DMS153 treated with DMSO at 0.1 percent for 48 hours (cell line): ENCODE data around the gene OFD1.
A peak's percentile ranks its signal among the peaks of the same experiment; 100 is the strongest.

ENCODE experiments used
- DNase-seq: peaks from one replicate; lab custom pipeline; 2025; ENCODE audit not compliant: unreplicated experiment; lab: John Stamatoyannopoulos, UW

The OFD1 gene, protein sequence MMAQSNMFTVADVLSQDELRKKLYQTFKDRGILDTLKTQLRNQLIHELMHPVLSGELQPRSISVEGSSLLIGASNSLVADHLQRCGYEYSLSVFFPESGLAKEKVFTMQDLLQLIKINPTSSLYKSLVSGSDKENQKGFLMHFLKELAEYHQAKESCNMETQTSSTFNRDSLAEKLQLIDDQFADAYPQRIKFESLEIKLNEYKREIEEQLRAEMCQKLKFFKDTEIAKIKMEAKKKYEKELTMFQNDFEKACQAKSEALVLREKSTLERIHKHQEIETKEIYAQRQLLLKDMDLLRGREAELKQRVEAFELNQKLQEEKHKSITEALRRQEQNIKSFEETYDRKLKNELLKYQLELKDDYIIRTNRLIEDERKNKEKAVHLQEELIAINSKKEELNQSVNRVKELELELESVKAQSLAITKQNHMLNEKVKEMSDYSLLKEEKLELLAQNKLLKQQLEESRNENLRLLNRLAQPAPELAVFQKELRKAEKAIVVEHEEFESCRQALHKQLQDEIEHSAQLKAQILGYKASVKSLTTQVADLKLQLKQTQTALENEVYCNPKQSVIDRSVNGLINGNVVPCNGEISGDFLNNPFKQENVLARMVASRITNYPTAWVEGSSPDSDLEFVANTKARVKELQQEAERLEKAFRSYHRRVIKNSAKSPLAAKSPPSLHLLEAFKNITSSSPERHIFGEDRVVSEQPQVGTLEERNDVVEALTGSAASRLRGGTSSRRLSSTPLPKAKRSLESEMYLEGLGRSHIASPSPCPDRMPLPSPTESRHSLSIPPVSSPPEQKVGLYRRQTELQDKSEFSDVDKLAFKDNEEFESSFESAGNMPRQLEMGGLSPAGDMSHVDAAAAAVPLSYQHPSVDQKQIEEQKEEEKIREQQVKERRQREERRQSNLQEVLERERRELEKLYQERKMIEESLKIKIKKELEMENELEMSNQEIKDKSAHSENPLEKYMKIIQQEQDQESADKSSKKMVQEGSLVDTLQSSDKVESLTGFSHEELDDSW

DNA sequence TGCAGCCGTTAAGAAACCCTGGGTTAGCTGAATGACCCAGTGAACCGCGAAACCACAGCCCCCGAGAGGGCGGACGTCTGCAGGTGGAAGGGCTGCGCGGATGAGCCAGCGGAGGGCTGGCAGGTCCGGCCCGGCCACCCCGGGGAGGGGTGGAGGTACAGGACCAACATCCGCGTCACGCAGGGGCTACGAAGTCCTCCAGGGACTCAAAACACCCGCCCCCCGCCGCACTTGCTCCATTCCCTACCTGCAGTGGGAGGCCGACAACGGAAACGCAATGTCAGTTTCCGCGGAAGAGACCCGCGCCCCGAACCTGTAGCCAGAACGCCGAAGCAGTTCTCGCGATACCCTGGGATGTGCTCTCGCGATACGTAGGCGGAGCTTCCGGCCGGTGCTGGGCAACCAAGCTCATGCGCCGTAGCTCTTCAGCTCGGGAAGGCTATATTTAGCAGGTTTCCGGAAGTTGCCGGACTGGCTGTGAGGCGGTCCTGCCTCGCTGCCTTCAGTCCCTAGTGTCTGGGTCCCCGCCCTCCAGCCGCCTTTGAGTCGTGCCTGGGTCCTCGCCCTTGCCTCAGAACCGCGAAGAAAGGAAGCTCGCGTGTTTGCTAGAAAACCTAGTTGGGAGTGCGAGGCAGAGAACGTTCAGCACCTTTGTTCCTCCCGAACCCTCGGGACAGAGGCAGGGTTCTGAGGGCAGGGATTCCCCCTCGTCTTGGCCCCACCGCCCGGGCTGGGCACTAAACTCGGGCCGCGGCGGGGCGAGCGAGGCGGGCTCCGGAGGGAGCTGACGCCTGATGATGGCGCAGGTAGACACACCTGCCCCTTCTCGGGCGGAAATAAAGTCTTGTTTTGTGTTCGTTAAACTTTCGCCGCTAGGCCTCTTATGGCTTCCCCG is at the start of gene OFD1, which contains the start of gene TRAPPC2:
Gene OFD1 (plus strand): TSS at position 471 of the 895 bp plus-strand sequence. CDS start 324 bp downstream, at position 795.
Gene TRAPPC2 (minus strand): TSS at position 343 of the 895 bp plus-strand sequence. CDS start 14,657 bp downstream, outside the sequence.
- DNase-seq: peak; percentile 61

DNA sequence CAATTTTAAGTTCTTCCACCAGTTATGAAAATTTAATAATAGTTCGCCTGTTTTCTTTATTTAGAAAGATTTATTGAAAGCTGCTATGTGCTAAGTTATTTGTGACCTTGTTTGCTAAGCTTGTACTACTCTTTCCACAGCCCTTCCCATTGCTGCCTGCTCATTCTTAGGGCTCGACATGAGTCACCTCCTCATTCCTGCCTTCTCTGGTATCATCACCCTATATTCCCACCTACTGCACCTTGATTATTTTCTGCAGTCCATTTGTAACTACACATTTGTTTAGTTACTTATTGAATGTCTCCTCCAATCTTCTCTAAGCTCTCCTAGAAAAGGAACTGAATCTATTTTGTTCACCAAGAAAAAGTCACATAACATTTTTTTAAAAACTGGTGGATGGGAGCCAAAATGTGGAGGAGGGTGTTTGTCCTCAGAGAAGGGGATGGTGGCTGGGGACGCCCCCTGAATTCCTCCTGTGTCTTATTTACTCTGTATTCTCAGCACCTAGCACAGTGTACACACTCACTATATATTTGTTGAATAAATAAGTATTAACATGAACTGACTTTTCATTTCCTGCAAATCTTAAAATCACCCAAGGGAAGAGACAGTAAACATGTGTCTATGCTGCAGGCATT is 49.3 kb upstream of the OFD1 start:
- no peak for DNase-seq

DNA sequence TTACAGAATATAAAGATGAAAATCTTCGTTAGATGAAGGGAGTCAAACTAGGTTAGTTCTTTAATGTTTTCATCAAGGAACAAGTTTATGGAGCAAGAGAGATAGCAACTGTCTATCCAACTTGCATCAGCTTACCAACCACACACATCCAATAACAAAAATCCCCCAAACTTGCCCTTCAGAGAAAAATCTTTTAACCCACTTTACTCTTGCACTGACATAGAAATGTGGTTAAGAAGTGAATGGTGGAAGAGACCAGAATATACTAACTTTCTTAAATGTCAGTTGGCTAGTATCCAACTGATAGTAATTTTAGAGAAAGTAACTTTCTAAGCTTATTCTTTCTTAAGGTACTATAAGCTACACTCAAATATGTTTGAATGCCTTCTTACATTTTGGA is 47.3 kb upstream of the OFD1 start:
- DNase-seq: no peak

DNA sequence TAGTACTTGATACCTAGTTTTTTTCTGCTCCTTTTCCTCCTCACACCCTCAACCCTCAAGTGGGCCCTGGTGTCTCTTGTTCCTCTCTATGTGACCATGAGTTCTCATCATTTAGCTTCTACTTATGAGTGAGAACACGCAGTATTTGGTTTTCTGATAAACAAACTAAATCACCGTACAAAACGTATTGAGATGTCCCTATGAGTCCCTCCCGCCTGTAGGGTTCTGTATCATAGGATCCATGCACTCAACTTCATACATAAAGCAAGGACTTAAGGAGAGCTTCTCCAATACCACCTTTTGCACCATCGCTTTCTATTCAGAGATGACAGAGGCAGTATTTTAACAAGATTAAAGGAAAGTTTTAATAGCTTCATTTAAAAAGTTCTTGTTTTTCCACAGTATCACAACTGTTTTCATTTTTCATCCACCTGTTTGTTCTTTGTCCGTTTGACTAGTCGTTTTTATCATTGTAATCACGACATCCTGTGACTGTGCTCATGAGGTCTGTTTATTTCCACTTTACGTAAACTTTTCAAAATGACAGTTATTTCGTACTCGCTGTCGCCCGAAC is 46.1 kb upstream of the OFD1 start:
- DNase-seq: no peak

DNA sequence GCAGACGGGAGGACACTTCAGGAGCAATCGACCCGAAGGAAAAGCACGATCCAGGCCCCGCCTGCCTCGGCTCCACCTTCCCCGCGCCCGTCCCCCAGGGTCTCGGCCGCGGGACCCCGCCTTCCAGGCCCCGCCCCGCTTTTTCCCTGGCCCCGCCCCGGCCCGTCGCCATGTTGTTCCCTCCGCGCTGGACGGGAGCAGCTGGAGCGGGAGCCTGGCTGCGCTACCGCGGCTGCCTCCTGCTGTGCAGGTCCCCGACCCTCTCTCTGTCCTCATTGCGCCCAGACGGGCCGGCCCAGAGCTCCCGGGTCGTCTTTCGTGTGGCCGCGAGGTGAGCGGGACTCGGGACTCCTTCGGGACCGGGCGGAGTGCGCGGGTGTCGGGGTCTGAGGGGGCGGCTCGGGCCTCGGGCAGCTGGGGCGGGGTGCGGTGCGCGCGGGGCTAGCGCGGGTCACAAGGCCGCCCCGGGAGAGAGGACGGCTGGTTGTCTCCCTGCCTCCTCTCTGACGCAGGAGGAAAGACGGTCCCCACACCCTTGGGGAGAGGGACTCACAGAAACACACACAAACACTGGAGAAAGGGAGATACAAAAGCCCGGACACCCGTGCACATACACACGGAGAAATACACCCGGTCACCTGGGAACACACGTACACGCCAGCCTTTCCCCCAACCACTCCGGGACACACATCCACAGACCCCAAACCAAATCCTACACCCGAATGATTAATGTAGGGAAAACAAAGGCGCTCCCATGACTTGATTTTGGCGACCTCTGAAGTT is 45.4 kb upstream of the OFD1 start, which contains the start of gene RAB9A:
Gene RAB9A (plus strand): TSS at position 171 of the 783 bp plus-strand sequence. CDS start 19,619 bp downstream, outside the sequence.
- peak; percentile 18 for DNase-seq

DNA sequence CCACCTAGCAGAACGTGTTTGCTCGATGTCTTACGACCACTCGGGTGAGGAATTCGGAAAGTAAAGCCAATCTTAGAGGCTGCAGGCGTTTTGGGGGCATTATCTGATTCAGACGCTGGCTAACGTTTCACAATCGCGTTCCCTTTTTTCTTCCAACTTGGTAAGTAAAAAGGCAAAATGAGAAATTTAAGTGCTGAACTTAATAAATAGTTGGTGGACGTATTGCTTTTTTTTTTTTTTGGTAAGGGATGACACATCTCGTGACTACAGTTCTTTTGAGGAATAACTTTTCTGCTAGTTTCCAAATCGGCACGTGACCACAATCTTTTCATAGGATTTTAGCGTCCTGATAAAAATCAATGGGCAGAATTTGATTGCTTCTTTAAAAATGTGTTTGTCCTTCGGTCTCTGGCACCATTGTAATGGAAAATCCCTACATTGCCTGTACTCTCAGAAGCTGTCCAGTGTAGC is 44.8 kb upstream of the OFD1 start:
- DNase-seq: no peak

DNA sequence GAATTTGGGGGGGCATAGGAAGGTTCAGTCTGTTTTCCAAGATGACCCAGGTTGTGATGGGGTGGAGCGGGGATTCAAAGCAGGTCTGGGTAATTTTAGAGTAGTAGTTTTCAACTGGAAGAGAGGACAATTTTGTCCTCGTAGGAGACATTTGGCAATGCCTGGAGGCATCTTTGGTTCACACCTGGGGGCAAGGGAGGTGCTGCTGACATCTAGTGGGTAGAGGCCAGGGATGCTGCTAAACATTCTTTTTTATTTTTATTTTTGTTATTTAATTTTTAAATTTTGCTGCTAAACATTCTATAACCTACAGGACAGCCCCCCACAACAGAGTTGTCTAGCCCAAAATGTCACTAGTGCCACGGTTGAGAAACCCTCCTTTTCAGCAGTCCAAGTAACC is 43.7 kb upstream of the OFD1 start:
- DNase-seq: no peak

DNA sequence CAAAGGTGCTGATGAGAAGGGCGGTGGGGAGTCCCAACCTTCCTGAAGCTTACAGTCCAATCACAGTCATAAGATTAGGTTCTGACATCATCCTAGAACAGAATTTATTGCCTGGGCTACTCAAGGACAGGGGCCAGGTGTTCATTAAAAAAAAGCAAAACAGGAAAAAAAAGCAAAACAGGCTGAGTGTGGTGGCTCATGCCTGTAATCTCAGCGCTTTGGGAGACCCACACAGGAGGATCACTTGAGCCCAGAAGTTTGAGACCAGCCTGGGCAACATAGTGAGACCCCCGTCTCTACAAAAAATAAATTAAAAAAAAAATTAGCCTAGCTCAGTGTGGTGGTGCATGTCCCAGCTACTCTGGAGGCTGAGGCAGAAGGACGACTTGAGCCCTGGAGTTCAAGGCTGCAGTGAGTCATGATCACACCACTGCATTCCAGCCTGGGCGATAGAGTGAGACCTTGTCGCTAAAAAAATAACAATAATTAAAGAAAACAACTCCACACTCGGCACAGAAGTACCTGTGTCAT is 42.6 kb upstream of the OFD1 start:
- no peak for DNase-seq

DNA sequence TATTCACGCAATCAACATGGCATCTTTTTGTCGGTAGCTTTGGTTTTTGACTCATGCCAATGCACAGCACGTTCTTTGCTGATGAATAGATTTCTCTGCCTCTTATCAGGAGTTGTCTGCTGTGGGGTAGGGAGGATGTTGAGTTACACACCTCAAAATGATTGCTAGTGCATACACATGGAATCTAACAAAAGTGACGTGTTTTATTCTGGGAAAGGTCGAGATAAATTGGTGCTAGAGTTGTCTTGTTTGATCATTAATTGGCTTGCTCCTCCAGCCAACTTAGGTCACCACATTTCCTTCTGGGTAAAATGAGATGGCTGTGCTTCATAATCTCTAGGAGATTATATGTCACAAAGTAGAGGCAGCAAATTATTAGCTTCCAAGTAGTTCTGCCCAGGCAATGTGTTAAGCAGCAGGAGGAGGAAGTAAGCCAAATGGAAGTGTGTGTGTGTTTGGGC is 41.7 kb upstream of the OFD1 start:
- DNase-seq: no peak

DNA sequence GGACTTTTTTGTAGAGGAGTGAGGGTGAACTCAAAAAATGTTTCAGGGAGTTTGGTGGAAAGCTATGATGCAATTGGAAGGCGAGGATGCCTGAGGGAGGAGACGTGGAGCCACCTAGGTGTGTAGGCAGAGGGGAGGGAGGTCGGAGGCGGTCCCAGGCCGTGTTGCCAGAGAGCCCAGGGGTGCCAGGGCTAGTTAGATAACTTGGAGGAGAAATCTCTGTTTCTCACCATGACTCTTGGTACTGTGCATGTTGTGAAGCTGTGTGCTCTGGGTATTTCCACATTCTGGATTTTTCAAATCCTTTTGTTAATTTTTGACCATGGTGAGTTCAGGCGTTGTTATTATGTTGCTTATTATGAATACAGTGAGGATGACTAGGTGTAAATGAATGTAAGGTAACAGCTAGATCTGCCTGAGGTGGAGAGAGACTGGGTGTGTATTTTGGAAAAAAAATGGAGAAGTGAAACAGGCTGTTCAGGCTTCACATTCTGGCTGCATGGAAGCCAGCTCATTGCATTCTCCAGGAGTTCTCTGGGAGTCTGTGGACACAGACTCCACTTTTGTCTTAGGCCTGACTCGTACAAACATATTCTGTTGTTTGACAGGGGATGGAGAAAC is 41.1 kb upstream of the OFD1 start:
- no peak for DNase-seq

DNA sequence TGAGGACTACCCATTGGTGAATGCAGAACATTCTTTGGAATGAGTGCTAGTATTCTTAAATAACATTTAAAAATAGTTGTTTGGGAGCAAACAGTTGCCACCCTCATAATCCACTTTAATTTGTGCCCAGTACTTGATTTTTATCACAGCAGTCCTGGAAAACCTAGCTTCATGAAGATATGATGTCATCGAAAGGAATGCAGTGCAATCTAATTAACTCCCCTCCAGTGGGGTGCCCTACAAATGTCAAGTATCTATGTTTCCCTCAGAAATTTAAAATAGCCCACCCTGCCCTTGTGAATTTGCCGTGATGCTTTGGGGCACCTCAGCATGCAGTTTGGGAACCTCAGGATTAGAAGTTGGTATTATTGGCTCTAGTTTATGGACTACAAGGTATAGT is 40.2 kb upstream of the OFD1 start:
- DNase-seq: no peak

DNA sequence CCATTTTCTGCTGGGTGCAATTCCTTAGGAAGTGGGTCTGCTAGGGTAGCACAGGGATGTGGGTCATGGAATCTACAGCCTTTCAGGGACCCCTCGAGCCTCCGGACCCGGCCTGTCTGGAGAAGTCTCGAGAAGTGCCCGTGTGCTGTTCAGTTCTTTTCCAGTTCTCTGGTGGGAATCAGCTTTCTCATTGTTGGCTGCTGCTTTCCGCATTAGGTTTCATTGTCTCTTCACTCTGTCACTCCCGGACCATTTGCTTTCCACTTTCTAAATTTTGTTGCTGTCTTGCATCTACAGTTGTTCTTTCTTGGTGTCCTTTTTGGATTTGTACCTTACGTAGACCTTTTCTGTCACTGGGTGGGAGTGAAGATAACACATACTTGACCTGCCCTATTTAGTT is 39.6 kb upstream of the OFD1 start:
- DNase-seq: no peak

DNA sequence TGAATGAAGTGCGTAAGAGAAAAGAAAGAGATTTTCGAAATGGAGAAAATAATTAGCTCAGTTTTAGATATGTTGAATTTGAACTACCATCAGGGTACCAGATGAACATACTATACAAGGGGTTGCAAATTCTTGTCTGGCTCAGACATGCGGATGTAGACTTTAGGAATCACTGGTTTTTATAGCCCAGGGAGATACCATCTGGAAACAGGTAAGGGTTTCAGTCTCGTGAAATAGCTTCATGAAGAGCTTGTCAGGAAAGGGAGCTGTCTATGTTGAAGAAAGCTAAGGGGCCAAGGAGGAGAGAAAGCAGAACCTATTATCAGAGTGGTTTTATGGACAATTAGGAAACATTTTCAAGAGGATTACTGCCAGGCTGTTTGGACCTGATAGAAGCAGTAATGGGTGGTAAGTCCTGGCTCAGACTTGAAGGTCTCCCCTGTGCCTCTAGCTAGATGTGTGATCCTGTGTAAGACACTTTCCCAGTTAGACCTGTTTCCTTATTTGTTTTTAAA is 38.9 kb upstream of the OFD1 start:
- no peak for DNase-seq

DNA sequence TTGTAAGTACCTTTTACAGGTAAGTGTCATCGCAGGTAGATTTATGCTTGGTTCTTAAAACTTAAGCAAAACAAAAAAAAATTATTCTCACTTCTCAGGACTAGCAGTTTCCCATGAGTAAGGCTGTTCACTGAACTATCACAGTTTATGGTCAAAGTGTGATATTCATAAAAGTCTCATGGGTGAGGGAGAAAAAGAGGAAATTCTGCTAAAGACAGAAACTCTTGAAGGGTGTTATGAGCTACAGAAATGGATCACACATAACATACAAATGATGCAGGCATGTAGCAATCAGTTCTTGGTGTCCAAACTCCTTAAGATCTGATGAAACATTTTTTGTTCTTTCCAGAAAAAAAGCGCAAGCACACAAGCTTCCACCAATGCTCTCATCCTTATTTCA is 37.1 kb upstream of the OFD1 start:
- DNase-seq: no peak

DNA sequence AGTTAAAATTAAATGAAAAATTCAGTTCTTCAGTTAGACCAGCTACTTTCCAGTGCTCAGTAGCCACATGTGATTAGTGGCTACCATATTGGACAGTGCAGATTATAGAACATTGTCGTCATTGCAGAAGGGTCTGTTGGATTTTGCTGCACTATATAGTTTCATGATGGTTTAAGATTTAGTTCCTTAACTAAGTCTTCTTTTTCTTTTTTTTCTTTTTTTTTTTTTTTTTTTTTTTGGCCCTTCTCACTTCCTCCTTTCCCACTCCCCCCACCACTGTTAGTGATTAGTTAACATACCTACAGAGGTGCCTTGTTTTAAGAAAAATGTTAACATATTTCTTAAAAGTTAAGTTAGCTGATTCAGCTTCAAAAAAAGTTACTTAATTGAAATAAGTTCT is 36.6 kb upstream of the OFD1 start:
- no peak for DNase-seq

DNA sequence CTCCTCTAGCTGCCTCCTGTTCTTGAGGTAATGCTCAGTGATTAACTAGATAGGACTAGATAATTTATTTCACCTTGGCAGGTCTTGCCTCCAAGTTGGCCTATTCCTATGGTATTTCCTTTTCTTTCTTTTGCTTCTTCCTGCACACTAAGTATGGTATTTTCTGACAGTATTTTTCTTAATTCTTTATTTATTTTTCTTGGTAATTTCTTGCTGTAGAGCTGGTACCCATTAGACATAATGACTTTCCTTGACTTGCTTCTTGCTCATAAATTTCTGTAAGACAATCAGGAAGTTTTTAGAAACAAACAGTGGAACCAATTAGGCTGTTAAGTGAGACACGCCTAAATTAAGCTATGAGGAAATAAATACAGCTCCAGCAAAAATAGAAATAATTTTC is 36.1 kb upstream of the OFD1 start:
- no peak for DNase-seq

DNA sequence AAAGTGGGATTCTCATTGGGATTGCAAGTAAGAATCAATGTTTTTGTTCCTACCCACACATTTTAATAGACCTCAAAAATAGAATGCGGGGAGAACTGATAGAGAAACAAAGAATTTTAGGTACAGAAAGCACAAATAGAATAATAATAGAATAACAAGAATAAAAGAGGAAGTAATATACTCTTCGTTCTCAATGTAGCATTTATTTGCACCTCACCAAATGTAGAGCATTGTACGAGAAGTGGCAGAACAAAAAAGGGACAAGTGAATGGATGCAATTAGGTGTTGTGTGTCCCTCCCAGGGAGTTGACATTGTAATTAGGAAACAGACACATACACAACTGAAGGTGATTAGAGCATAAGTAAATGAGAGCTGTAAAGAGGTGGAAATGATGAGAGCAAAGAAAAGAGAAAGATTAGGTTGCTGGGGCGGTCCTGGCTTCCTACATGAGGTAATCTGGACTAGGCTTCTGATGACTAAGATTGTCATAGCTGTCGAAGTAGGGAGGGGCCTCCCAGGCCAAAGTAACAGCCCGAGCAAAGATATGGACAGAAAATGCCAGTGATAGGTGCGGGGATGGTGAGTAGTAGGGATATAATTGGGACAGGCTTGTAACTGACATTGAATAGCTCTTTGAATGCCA is 35.2 kb upstream of the OFD1 start:
- no peak for DNase-seq
